H1 (cell line): ENCODE data around the gene TSPAN3. TPM values are rescaled to one million over a fixed set of nuclear protein-coding genes. Genes with fewer than 3 reads are reported as not detected.
A peak's percentile ranks its signal among the peaks of the same experiment; 100 is the strongest.

Experiments
- CTCF ChIA-PET: fragments of 300-600 bp; sonication (Branson Sonifier 250); formaldehyde crosslinking; loops from one replicate; lab custom pipeline; 2021; ENCODE audit not compliant: partially characterized antibody; lab: Charles Lee
- POLR2A ChIA-PET: fragments of 300-600 bp; sonication (Branson Sonifier 250); formaldehyde crosslinking; loops from one replicate; lab custom pipeline; 2021; ENCODE audit warnings: inconsistent platforms; ENCODE audit not compliant: partially characterized antibody; lab: Charles Lee
- DNase-seq, 2 experiments: peaks; one replicate each; pipeline versions ENCODE4 v3.0.0 to v3.0.0-alpha.2; 2010 to 2022; ENCODE audit warnings: low spot score in 2 of 2, low read depth in 1 of 2, mixed read lengths in 1 of 2
- FAIRE-seq: peaks from 2 replicates; lab custom pipeline; 2011; peaks lifted over from hg19 to GRCh38; lab: Jason Lieb, UNC
- H2AFZ ChIP-seq: 2 replicates; pipeline ENCODE4 v1.8.1; 2012; ENCODE audit warnings: low read length, inconsistent platforms
- H2AK5ac ChIP-seq: 2 replicates; pipeline ENCODE4 v1.6.1; 2013; ENCODE audit warnings: low read depth, low read length
- H2BK120ac ChIP-seq: replicated peaks from 2 replicates; pipeline ENCODE3; 2013; ENCODE audit warnings: low read depth, low read length, inconsistent platforms
- H2BK12ac ChIP-seq: 2 replicates; pipeline ENCODE4 v1.6.1; 2013; ENCODE audit warnings: low read depth, low read length
- H2BK15ac ChIP-seq: 2 replicates; pipeline ENCODE4 v1.6.1; 2013; ENCODE audit warnings: low read length
- H2BK20ac ChIP-seq: 2 replicates; pipeline ENCODE4 v1.6.1; 2013; ENCODE audit warnings: low read length
- H2BK5ac ChIP-seq: 2 replicates; pipeline ENCODE4 v1.6.1; 2013; ENCODE audit warnings: low read depth, low read length
- H3K14ac ChIP-seq: 2 replicates; pipeline ENCODE4 v1.6.1; 2013; ENCODE audit warnings: inconsistent platforms; ENCODE audit not compliant: insufficient read length
- H3K18ac ChIP-seq: 2 replicates; pipeline ENCODE4 v1.6.1; 2013; ENCODE audit warnings: low read length; ENCODE audit errors: extremely low read depth
- H3K23ac ChIP-seq: 2 replicates; pipeline ENCODE4 v1.6.1; 2013; ENCODE audit warnings: inconsistent platforms; ENCODE audit not compliant: insufficient read length
- H3K23me2 ChIP-seq: 2 replicates; pipeline ENCODE4 v1.6.1; 2013; ENCODE audit warnings: low read depth, low read length
- H3K27ac ChIP-seq: 2 replicates; pipeline ENCODE4 v1.6.1; 2011; ENCODE audit warnings: low read depth, low read length, inconsistent platforms
- H3K27me3 ChIP-seq, 4 experiments: replicated peaks in 1 of 4; 1 replicate in 1 of 4; 2 replicates in 3 of 4; pipeline versions ENCODE4 v1.6.1 to v1.8.1; 2011 to 2013; ENCODE audit warnings: low read length in 3 of 4, mild to moderate bottlenecking in 3 of 4, inconsistent platforms in 2 of 4, mixed read lengths in 2 of 4, moderate library complexity in 1 of 4; ENCODE audit not compliant: control insufficient read depth in 3 of 4, insufficient read depth in 3 of 4; ENCODE audit errors: extremely low read depth in 1 of 4
- H3K36me3 ChIP-seq, 4 experiments: 2 replicates each; pipeline versions ENCODE4 v1.6.1 to v1.8.1; 2011 to 2013; ENCODE audit warnings: mild to moderate bottlenecking in 4 of 4, low read length in 3 of 4, moderate library complexity in 2 of 4, control low read depth in 1 of 4, inconsistent platforms in 1 of 4; ENCODE audit not compliant: insufficient read depth in 4 of 4, control insufficient read depth in 2 of 4
- H3K4ac ChIP-seq: replicated peaks from 2 replicates; pipeline ENCODE3; 2013; ENCODE audit warnings: low read length, low read depth, mixed read lengths, inconsistent platforms; ENCODE audit not compliant: insufficient read length
- H3K4me1 ChIP-seq, 4 experiments: replicated peaks in 1 of 4; 1 replicate in 1 of 4; 2 replicates in 3 of 4; pipeline versions ENCODE4 v1.6.1 to v1.8.1; 2011 to 2013; ENCODE audit warnings: low read length in 3 of 4, inconsistent platforms in 2 of 4, mixed read lengths in 1 of 4; ENCODE audit not compliant: insufficient read depth in 4 of 4, control insufficient read depth in 3 of 4
- H3K4me2 ChIP-seq, 2 experiments: 2 replicates each; pipeline versions ENCODE4 v1.6.1 to v1.8.1; 2011 to 2013; ENCODE audit warnings: low read depth in 2 of 2, low read length in 2 of 2, control low read depth in 1 of 2, inconsistent platforms in 1 of 2, mild to moderate bottlenecking in 1 of 2; ENCODE audit not compliant: insufficient read depth in 1 of 2
- H3K4me3 ChIP-seq, 4 experiments: fragments of 200-600, 300-600 bp in 1 of 4; sonication (generic), shearing (Covaris generic), sonication (Bioruptor Twin) in 1 of 4; 2 replicates each; pipeline versions ENCODE4 v1.5.1 to v1.8.1; 2011 to 2016; ENCODE audit warnings: low read length in 4 of 4, low read depth in 3 of 4, control low read depth in 2 of 4, inconsistent platforms in 2 of 4, mild to moderate bottlenecking in 2 of 4, mixed read lengths in 1 of 4, moderate library complexity in 1 of 4; ENCODE audit not compliant: insufficient read depth in 2 of 4; ENCODE audit errors: extremely low read depth in 1 of 4
- H3K56ac ChIP-seq: replicated peaks from 2 replicates; pipeline ENCODE3; 2013; ENCODE audit warnings: low read depth, mild to moderate bottlenecking, mixed read lengths, low read length, inconsistent platforms; ENCODE audit not compliant: insufficient read length
- H3K79me1 ChIP-seq: 2 replicates; pipeline ENCODE4 v1.6.1; 2013; ENCODE audit warnings: low read depth, low read length, control low read depth
- H3K79me2 ChIP-seq, 2 experiments: 2 replicates each; pipeline versions ENCODE4 v1.6.1 to v1.8.1; 2012 to 2013; ENCODE audit warnings: low read length in 2 of 2, mild to moderate bottlenecking in 2 of 2, inconsistent platforms in 1 of 2; ENCODE audit not compliant: insufficient read depth in 2 of 2, control insufficient read depth in 1 of 2
- H3K9ac ChIP-seq, 4 experiments: replicated peaks in 1 of 4; 1 replicate in 1 of 4; 2 replicates in 3 of 4; pipeline versions ENCODE4 v1.6.1 to v1.8.1; 2011 to 2013; ENCODE audit warnings: low read depth in 3 of 4, low read length in 3 of 4, control low read depth in 2 of 4, mild to moderate bottlenecking in 2 of 4, moderate library complexity in 2 of 4, inconsistent platforms in 1 of 4; ENCODE audit errors: extremely low read depth in 1 of 4
- H3K9me3 ChIP-seq, 2 experiments: 2 replicates each; pipeline versions ENCODE4 v1.6.1 to v1.8.1; 2012 to 2013; ENCODE audit warnings: mild to moderate bottlenecking in 2 of 2, moderate library complexity in 2 of 2, control low read depth in 1 of 2, inconsistent platforms in 1 of 2, low read depth in 1 of 2, low read length in 1 of 2, mixed read lengths in 1 of 2; ENCODE audit not compliant: insufficient read depth in 2 of 2
- H4K20me1 ChIP-seq, 2 experiments: replicated peaks in 1 of 2; 2 replicates each; pipeline versions ENCODE3 to v1.8.1; 2011 to 2013; ENCODE audit warnings: inconsistent platforms in 2 of 2, low read length in 2 of 2, mild to moderate bottlenecking in 1 of 2; ENCODE audit not compliant: insufficient read depth in 2 of 2, control insufficient read depth in 1 of 2
- H4K5ac ChIP-seq: 2 replicates; pipeline ENCODE4 v1.6.1; 2013; ENCODE audit warnings: low read length, low read depth, mixed read lengths, inconsistent platforms; ENCODE audit not compliant: insufficient read length
- H4K8ac ChIP-seq: 2 replicates; pipeline ENCODE4 v1.8.0; 2013; ENCODE audit warnings: mild to moderate bottlenecking, moderate library complexity, low read length, inconsistent platforms; ENCODE audit not compliant: insufficient read depth; ENCODE audit errors: extremely low read depth
- H4K91ac ChIP-seq: replicated peaks from 2 replicates; pipeline ENCODE3; 2013; ENCODE audit warnings: low read length, mixed read lengths, inconsistent platforms; ENCODE audit not compliant: insufficient read length
- BACH1 ChIP-seq: IDR thresholded peaks from 2 replicates; pipeline ENCODE4 v1.6.1; 2012; ENCODE audit warnings: low read length, improper control_type of control experiment
- CBX8 ChIP-seq: fragments of 300-800, 300-1000 bp; sonication (generic); IDR thresholded peaks from 2 replicates; pipeline ENCODE4 v1.7.1; 2016; ENCODE audit warnings: low read depth, low read length, borderline replicate concordance
- GABPA ChIP-seq: IDR thresholded peaks from 2 replicates; pipeline ENCODE4 v1.6.1; 2011; ENCODE audit warnings: mild to moderate bottlenecking, low read length, moderate library complexity, borderline replicate concordance; ENCODE audit not compliant: insufficient read depth
- HDAC2 ChIP-seq, 2 experiments: fragments of 300-600 bp in 1 of 2; sonication (generic) in 1 of 2; IDR thresholded peaks; 2 replicates each; pipeline ENCODE4 v1.6.1; 2011 to 2012; ENCODE audit warnings: low read depth in 2 of 2, low read length in 2 of 2, mild to moderate bottlenecking in 2 of 2, moderate library complexity in 2 of 2, borderline replicate concordance in 1 of 2, inconsistent platforms in 1 of 2
- MAFK ChIP-seq: IDR thresholded peaks from 2 replicates; pipeline ENCODE4 v1.6.1; 2012; ENCODE audit warnings: low read depth, mild to moderate bottlenecking, improper control_type of control experiment, low read length
- POLR2A ChIP-seq, 2 experiments: IDR thresholded peaks; 1 replicate in 1 of 2; 2 replicates in 1 of 2; pipeline ENCODE4 v1.6.1; 2011; ENCODE audit warnings: low read depth in 2 of 2, low read length in 2 of 2, mild to moderate bottlenecking in 2 of 2; ENCODE audit errors: control extremely low read depth in 1 of 2
- RBBP5 ChIP-seq: IDR thresholded peaks from 2 replicates; pipeline ENCODE4 v1.7.1; 2012; ENCODE audit warnings: low read depth, mild to moderate bottlenecking, inconsistent platforms, low read length, moderate library complexity, borderline replicate concordance
- TAF1 ChIP-seq: IDR thresholded peaks from 2 replicates; pipeline ENCODE4 v1.6.1; 2011; ENCODE audit warnings: mild to moderate bottlenecking, low read depth, low read length
- WGBS, 2 experiments: shearing (Covaris generic) in 1 of 2; methylation state at CpG; one replicate each; pipeline versions ENCODE4 v1.1.6 to v1.1.7; 2013 to 2015; ENCODE audit warnings: low lambda C conversion rate in 2 of 2, mixed read lengths in 2 of 2, inconsistent platforms in 1 of 2, low coverage in 1 of 2, missing lambda C conversion rate in 1 of 2; ENCODE audit not compliant: insufficient replicate concordance in 2 of 2, insufficient coverage in 1 of 2, insufficient read length in 1 of 2; ENCODE audit errors: extremely low coverage in 1 of 2, missing lambda C conversion rate in 1 of 2; 5-methylcytosine and 5-hydroxymethylcytosine counted together
- polyA plus RNA-seq, 7 experiments: library from polyadenylated mRNA; depleted of rRNA in 3 of 7; stranded (reverse) in 5 of 7; unstranded in 2 of 7; fragments of >200 nt in 5 of 7; fragments of 200-250 nt in 2 of 7; gene quantifications; 1 replicate in 5 of 7; 2 replicates in 1 of 7; 4 replicates in 1 of 7; pipeline versions ENCODE4 v1.2.1 to v1.2.3, GENCODE V29; 2011 to 2013; ENCODE audit warnings: missing spikeins in 2 of 7, mixed read lengths in 2 of 7
- total RNA-seq: library from RNA; stranded (reverse); fragmentation: NEBNext Ultra II Directional; extraction: Animal tissue kit (Norgen Biotek cat#: 25700); gene quantifications from 2 replicates; pipeline ENCODE4 v1.2.1, GENCODE V29; 2021

TSPAN3 gene
- total and polyA plus RNA-seq, 2 of the 8 experiments (the other 6 are each of a cell fraction or from before 2014, with no cell fraction given) = 107 to 238 TPM

GRCh38 chr15:77027697-77028450 is 43.0 kb downstream of the TSPAN3 start:
- no peak overlapping the region for H2BK20ac ChIP-seq
- no peak overlapping the region; the same call in 1 of the 2 replicates for H3K18ac ChIP-seq
- peaks cover 4% of the 10 kb centered on the region; the same call in 1 of the 2 replicates for H3K23me2 ChIP-seq
- peak overlapping the region; percentile 73 to 75 for H3K4me2 ChIP-seq
- H3K79me1 ChIP-seq = no peaks in the 10 kb centered on the region
- H3K56ac ChIP-seq = no peak overlapping the region
- H2BK15ac ChIP-seq = no peak overlapping the region
- H3K23ac ChIP-seq = no peak overlapping the region
- H2AK5ac ChIP-seq = no peak overlapping the region
- H2BK5ac ChIP-seq = 0 out of 2 replicates have a peak overlapping the region, but pooled peaks have one; percentile 3
- H4K91ac ChIP-seq = peak overlapping the region; percentile 69
- FAIRE-seq (no peak), DNase-seq (peak in 1 of 2 experiments; percentile 79)
- peak overlapping the region; percentile 55 for H2AFZ ChIP-seq
- no peak overlapping the region for H3K4ac ChIP-seq
- peaks cover 0 to 24% (median 9%) of the 10 kb centered on the region in 4 experiments; a peak in 5 of 7 replicates for H3K4me1 ChIP-seq
- ChIA-PET POLR2A (no interaction called here), CTCF (interaction anchor here (0.6 to 5.8 kb wide), 6 partner anchors 7 to 672 kb away, joined by 3 to 77 read pairs (median 3); no protein-coding TSS in a partner anchor)
- H3K27me3 ChIP-seq = peaks cover 0 to 7% (median 0%) of the 10 kb centered on the region in 4 experiments; a peak in 4 of 7 replicates
- no peaks in the 10 kb centered on the region for H3K36me3 ChIP-seq
- H4K20me1 ChIP-seq = no peaks in the 10 kb centered on the region
- H3K79me2 ChIP-seq = no peaks in the 10 kb centered on the region
- H3K9ac ChIP-seq = no peak overlapping the region
- no peak overlapping the region for H2BK120ac ChIP-seq
- peak overlapping the region; percentile 21 to 54 (median 32); a peak in 6 of 8 replicates for H3K4me3 ChIP-seq
- no peak overlapping the region for H4K5ac ChIP-seq
- H3K27ac ChIP-seq = no peak overlapping the region
- no peaks in the 10 kb centered on the region for H3K9me3 ChIP-seq
- peak overlapping the region; percentile 30; the same call in 1 of the 2 replicates for H2BK12ac ChIP-seq
- H4K8ac ChIP-seq = peak overlapping the region; percentile 53
- WGBS, 2 experiments = 40% methylated on average over 29 of the region's 45 CpGs; no CpG with 5 or more reads in 1 of the 2 experiments
- H3K14ac ChIP-seq = no peak overlapping the region
- TF ChIP-seq CBX8 (no peak), RBBP5 (0 out of 2 replicates have a peak, but pooled peaks have one; percentile 35), GABPA (peak; percentile 51; the same call in 1 of the 2 replicates), TAF1 (no peak), MAFK (no peak), POLR2A (IDR thresholded peaks at IDR 0.05; ENCODE audit: control extremely low read depth in 1 of 2, low read depth in 2 of 2, low read length in 2 of 2) (no peak), HDAC2 (IDR thresholded peaks at IDR 0.05; ENCODE audit: borderline replicate concordance in 1 of 2, low read depth in 2 of 2, low read length in 2 of 2) (no peak), BACH1 (no peak)
